Measurements from ENCODE around the gene CTSC.

The CTSC gene

DNA sequence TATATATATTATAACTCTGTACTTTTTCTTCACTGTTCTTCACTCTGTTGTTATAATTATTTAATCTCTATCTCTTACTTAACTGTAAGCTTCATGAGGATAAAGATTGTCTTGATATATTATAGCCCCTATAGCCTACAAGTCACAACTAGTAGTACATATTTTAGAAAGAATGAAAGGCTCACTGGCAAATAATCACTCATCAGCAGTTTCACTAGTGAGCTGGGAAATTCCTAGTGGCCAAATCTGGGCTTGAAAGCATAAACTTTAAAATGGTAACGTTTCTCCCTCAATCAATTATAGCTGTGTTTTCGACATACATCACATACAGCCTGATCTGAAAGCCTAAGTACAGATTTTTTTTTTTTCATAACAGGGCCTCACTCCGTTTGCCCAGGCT lies 42.5 kb downstream of the CTSC start:
- POLR2A ChIA-PET, result no interaction called here
- DNase-seq (ENCODE audit: extremely low spot score), result no peak
- CTCF ChIA-PET, result no interaction called here
- no peak for TF ChIP-seq CTBP1 (IDR thresholded peaks at IDR 0.05; ENCODE audit: borderline replicate concordance)
- TF ChIP-seq BHLHE40 (IDR thresholded peaks at IDR 0.05; ENCODE audit: borderline replicate concordance), result no peak
- no peak for TF ChIP-seq FOXK2 (IDR thresholded peaks at IDR 0.05)
- no peak for TF ChIP-seq HDGF (IDR thresholded peaks at IDR 0.05; ENCODE audit: borderline replicate concordance)
- no peak for TF ChIP-seq ELF4 (IDR thresholded peaks at IDR 0.05)
- TF ChIP-seq, protein P1, sequence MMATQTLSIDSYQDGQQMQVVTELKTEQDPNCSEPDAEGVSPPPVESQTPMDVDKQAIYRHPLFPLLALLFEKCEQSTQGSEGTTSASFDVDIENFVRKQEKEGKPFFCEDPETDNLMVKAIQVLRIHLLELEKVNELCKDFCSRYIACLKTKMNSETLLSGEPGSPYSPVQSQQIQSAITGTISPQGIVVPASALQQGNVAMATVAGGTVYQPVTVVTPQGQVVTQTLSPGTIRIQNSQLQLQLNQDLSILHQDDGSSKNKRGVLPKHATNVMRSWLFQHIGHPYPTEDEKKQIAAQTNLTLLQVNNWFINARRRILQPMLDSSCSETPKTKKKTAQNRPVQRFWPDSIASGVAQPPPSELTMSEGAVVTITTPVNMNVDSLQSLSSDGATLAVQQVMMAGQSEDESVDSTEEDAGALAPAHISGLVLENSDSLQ (IDR thresholded peaks at IDR 0.05), result no peak
- TF ChIP-seq ARNT (IDR thresholded peaks at IDR 0.05), result no peak
- no peak for TF ChIP-seq ZNF384 (IDR thresholded peaks at IDR 0.05)
- no peak for TF ChIP-seq TARDBP (IDR thresholded peaks at IDR 0.05)
- no peak for TF ChIP-seq L3MBTL2 (conservative IDR thresholded peaks at IDR 0.05)
- no peak for TF ChIP-seq FOXA1 (IDR thresholded peaks at IDR 0.05)
- no peak for TF ChIP-seq LEF1 (IDR thresholded peaks at IDR 0.05; ENCODE audit: borderline replicate concordance)
- no peak for TF ChIP-seq NFRKB (IDR thresholded peaks at IDR 0.05)

DNA sequence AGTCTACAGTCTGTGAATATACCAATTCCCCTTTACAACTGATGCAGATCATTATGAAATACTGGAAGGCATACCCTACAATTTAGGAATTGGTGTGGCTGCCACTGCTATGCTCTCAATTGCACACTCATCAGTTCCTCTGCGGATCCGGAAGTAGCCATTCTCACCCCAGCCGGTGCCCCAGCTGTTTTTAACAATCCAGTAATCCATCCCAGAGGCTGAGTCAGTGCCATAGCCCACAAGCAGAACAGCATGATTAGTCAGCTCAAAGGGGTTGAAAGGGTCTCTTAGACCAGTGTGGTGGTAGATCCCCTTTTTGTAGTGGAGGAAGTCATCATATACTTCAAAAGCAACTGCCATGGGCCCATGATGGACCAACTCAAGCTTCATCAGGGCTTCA lies 43.6 kb downstream of the CTSC start:
- DNase-seq (ENCODE audit: extremely low spot score), result no peak
- ChIA-PET POLR2A (no interaction called here), CTCF (no interaction called here)
- TF ChIP-seq L3MBTL2 (conservative IDR thresholded peaks at IDR 0.05) (no peak), SP1 (IDR thresholded peaks at IDR 0.05) (no peak), BHLHE40 (IDR thresholded peaks at IDR 0.05; ENCODE audit: borderline replicate concordance) (no peak), CTBP1 (IDR thresholded peaks at IDR 0.05; ENCODE audit: borderline replicate concordance) (no peak), FOXM1 (IDR thresholded peaks at IDR 0.05; ENCODE audit: borderline replicate concordance) (no peak), ELF4 (IDR thresholded peaks at IDR 0.05) (no peak), HDGF (IDR thresholded peaks at IDR 0.05; ENCODE audit: borderline replicate concordance) (no peak), TARDBP (IDR thresholded peaks at IDR 0.05) (no peak), ZNF384 (IDR thresholded peaks at IDR 0.05) (no peak), FOXA1 (IDR thresholded peaks at IDR 0.05) (no peak), ARNT (IDR thresholded peaks at IDR 0.05) (no peak), FOXK2 (IDR thresholded peaks at IDR 0.05) (no peak), SUZ12 (IDR thresholded peaks at IDR 0.05) (no peak), LEF1 (IDR thresholded peaks at IDR 0.05; ENCODE audit: borderline replicate concordance) (no peak), NFRKB (IDR thresholded peaks at IDR 0.05) (no peak)
- TF ChIP-seq, protein P1 (IDR thresholded peaks at IDR 0.05), result no peak

DNA sequence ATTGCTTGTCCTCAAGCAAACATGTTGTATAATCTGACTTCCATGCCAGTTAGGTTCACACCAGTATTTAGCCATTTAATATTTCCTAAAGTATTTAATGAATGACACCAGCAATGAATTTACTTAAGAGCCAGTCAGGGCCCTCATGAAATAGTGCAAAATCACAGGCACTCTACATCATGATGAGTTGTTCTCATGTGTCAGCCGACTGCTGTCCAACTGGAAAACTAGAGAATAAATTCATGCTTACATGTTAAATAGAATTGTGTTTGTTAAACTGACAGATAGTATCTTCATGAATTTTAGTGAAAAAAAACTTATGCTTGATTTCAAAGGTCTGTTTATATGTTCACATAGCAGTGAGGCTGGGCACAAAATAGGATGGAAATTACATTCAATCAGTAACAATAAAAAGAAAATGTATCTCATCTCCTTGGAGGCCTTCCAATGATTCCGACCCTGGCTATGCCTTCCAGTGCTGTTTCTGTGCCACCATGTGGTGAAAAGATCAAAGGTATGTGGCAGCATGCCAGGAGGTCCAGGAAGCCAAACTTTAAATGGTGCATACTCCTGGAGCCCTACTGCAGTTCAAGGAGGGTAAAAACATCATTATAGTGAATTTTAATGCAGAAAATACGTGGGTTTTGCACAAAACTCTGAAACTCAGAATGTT lies 45.2 kb downstream of the CTSC start:
- TF ChIP-seq NFRKB (IDR thresholded peaks at IDR 0.05), result no peak
- TF ChIP-seq TARDBP (IDR thresholded peaks at IDR 0.05), result no peak
- no peak for TF ChIP-seq SP1 (IDR thresholded peaks at IDR 0.05)
- no peak for TF ChIP-seq SUZ12 (IDR thresholded peaks at IDR 0.05)
- no peak for TF ChIP-seq FOXK2 (IDR thresholded peaks at IDR 0.05)
- TF ChIP-seq FOXM1 (IDR thresholded peaks at IDR 0.05; ENCODE audit: borderline replicate concordance), result no peak
- no peak for TF ChIP-seq FOXA1 (IDR thresholded peaks at IDR 0.05)
- no peak for TF ChIP-seq ZNF384 (IDR thresholded peaks at IDR 0.05)
- TF ChIP-seq LEF1 (IDR thresholded peaks at IDR 0.05; ENCODE audit: borderline replicate concordance), result no peak
- no peak for TF ChIP-seq L3MBTL2 (conservative IDR thresholded peaks at IDR 0.05)
- no peak for TF ChIP-seq ARNT (IDR thresholded peaks at IDR 0.05)
- no peak for TF ChIP-seq BHLHE40 (IDR thresholded peaks at IDR 0.05; ENCODE audit: borderline replicate concordance)
- TF ChIP-seq, protein P1 (IDR thresholded peaks at IDR 0.05), result no peak
- TF ChIP-seq CTBP1 (IDR thresholded peaks at IDR 0.05; ENCODE audit: borderline replicate concordance), result no peak
- TF ChIP-seq HDGF (IDR thresholded peaks at IDR 0.05; ENCODE audit: borderline replicate concordance), result no peak
- no peak for TF ChIP-seq ELF4 (IDR thresholded peaks at IDR 0.05)
- ChIA-PET POLR2A (no interaction called here), CTCF (no interaction called here)
- no peak for DNase-seq (ENCODE audit: extremely low spot score)

DNA sequence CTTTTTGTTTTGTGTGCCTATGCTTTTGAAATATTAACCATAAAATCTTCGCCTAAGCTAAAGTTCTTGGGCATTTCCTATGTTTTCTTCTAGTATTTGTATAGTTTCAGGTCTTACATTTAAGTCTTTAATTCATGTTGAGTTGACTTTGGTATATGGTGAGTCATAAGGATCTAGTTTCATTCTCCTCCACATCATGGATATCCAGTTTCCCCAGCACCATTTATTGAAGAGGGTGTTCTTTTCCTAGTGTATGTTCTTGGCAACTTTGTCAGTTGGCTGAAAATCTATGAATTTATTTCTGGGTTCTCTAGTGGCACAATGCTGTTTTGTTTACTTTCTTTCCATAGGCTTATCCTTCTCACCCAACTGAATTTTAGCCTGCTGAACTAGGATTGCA lies 49.0 kb downstream of the CTSC start:
- TF ChIP-seq LEF1 (IDR thresholded peaks at IDR 0.05; ENCODE audit: borderline replicate concordance) (no peak), SP1 (IDR thresholded peaks at IDR 0.05) (no peak), ARNT (IDR thresholded peaks at IDR 0.05) (no peak), FOXK2 (IDR thresholded peaks at IDR 0.05) (no peak), ZNF384 (IDR thresholded peaks at IDR 0.05) (no peak), CTBP1 (IDR thresholded peaks at IDR 0.05; ENCODE audit: borderline replicate concordance) (no peak), L3MBTL2 (conservative IDR thresholded peaks at IDR 0.05) (no peak), TARDBP (IDR thresholded peaks at IDR 0.05) (no peak), HDGF (IDR thresholded peaks at IDR 0.05; ENCODE audit: borderline replicate concordance) (no peak)
- TF ChIP-seq, protein P1 (IDR thresholded peaks at IDR 0.05), result no peak
- CTCF ChIA-PET, result no interaction called here
- POLR2A ChIA-PET, result interaction anchor here (0.6 kb wide), 1 partner anchor 49 kb away, joined by 3 read pairs; the partner anchor contains the start of gene CTSC
- DNase-seq (ENCODE audit: extremely low spot score), result no peak

DNA sequence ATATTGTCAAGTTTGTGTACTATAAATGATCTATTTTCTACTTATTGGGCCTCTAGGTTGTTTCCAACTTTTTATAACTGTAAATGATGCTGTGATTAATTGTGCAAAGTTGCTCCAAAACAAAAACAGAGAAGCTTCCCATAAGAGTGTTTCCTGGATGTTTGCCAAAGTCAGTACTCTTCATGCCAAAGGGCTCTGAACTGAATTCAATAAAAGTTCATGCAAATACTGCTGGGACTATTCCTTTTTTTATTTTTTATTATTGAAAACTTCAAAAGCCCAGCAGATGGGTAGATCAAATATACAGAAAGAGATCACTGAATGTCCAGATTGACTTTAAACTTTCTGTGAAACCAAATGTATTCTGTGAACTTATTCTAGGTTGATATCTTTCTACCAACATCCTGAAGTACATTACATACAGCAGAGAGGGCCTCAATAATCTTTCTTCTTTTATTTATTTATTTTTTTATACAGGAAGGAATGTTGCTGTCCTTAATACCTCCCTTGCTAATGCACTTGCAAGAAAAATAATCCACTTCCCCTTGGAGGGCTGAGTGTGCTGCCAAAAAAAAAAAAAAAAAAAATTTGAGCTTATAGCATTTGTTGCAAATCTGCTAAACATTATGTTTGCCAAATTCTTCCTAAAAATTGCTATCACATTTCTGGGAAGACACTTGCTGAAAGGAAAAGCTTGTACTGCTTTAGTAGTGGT lies 53.0 kb downstream of the CTSC start:
- DNase-seq (ENCODE audit: extremely low spot score), result no peak
- ChIA-PET CTCF (no interaction called here), POLR2A (no interaction called here)
- TF ChIP-seq TARDBP (IDR thresholded peaks at IDR 0.05) (no peak), FOXM1 (IDR thresholded peaks at IDR 0.05; ENCODE audit: borderline replicate concordance) (no peak), SUZ12 (IDR thresholded peaks at IDR 0.05) (no peak), SP1 (IDR thresholded peaks at IDR 0.05) (no peak), LEF1 (IDR thresholded peaks at IDR 0.05; ENCODE audit: borderline replicate concordance) (no peak), BHLHE40 (IDR thresholded peaks at IDR 0.05; ENCODE audit: borderline replicate concordance) (no peak), FOXK2 (IDR thresholded peaks at IDR 0.05) (no peak), ARNT (IDR thresholded peaks at IDR 0.05) (no peak), FOXA1 (IDR thresholded peaks at IDR 0.05) (no peak), HDGF (IDR thresholded peaks at IDR 0.05; ENCODE audit: borderline replicate concordance) (no peak)
